Kidney (tissue), 14 donors: Measurements from ENCODE around the gene ANTXRL. TPM values are rescaled to one million over a fixed set of nuclear protein-coding genes. Genes with fewer than 3 reads are reported as not detected.

Experiments
- DNase-seq, 5 donors: peaks; one replicate each; pipeline ENCODE4 v3.0.0-alpha.2; 2013 to 2020
- FAIRE-seq: peaks from 2 replicates; lab custom pipeline; 2012; peaks lifted over from hg19 to GRCh38; lab: Jason Lieb, UNC
- H3K27ac ChIP-seq, 2 donors: one replicate each; pipeline ENCODE4 v1.7.0; 2013; ENCODE audit warnings: low read depth in 2 of 2, low read length in 2 of 2, inconsistent platforms in 1 of 2
- H3K27me3 ChIP-seq: one replicate; pipeline ENCODE4 v1.7.1; 2013; ENCODE audit warnings: low read length, inconsistent platforms; ENCODE audit not compliant: control insufficient read depth, insufficient read depth
- H3K36me3 ChIP-seq, 3 donors: one replicate each; pipeline versions ENCODE4 v1.7.0 to v1.7.1; 2013; ENCODE audit warnings: low read length in 3 of 3, control low read depth in 1 of 3, inconsistent platforms in 1 of 3; ENCODE audit not compliant: insufficient read depth in 3 of 3, control insufficient read depth in 2 of 3
- H3K4me1 ChIP-seq, 3 donors: one replicate each; pipeline versions ENCODE4 v1.7.0 to v1.7.1; 2013; ENCODE audit warnings: low read length in 3 of 3, inconsistent platforms in 1 of 3, low read depth in 1 of 3; ENCODE audit not compliant: control insufficient read depth in 2 of 3, insufficient read depth in 2 of 3
- H3K4me3 ChIP-seq, 3 donors: one replicate each; pipeline versions ENCODE4 v1.7.0 to v1.8.1; 2013; ENCODE audit warnings: low read length in 3 of 3, control low read depth in 1 of 3, inconsistent platforms in 1 of 3
- H3K9ac ChIP-seq, 3 donors: one replicate each; pipeline versions ENCODE4 v1.7.0 to v1.7.1; 2013; ENCODE audit warnings: low read length in 3 of 3, control low read depth in 1 of 3, inconsistent platforms in 1 of 3
- H3K9me3 ChIP-seq, 3 donors: one replicate each; pipeline versions ENCODE4 v1.7.0 to v1.7.1; 2013; ENCODE audit warnings: low read length in 3 of 3, control low read depth in 1 of 3, inconsistent platforms in 1 of 3; ENCODE audit not compliant: control insufficient read depth in 2 of 3, insufficient read depth in 1 of 3
- CTCF ChIP-seq: IDR thresholded peaks from 3 replicates; pipeline ENCODE4 v1.5.1; 2012; ENCODE audit warnings: mild to moderate bottlenecking, moderate library complexity, borderline replicate concordance; ENCODE audit not compliant: insufficient read depth; ENCODE audit errors: extremely low read depth
- intact Hi-C: fragments of 100-400 bp; cut with DNase I; formaldehyde crosslinking; loops from one replicate; pipeline ENCODE4 v1.11.1; 2022
- polyA plus RNA-seq: library from polyadenylated mRNA; stranded (reverse); fragments of 350-450 nt; fragmentation: Illumina TruSeq; extraction: RNeasy Lipid Tissue Mini Kit (QIAGEN cat#74804); gene quantifications from one replicate; pipeline ENCODE4 v1.2.3, GENCODE V29; 2014; ENCODE audit warnings: low read depth, low replicate concordance; ENCODE audit not compliant: insufficient read depth
- total RNA-seq: library from RNA; stranded (reverse); fragmentation: NEBNext Ultra II Directional; extraction: Animal tissue kit (Norgen Biotek cat#: 25700); gene quantifications from one replicate; pipeline ENCODE4 v1.2.1, GENCODE V29; 2021
- donor health status: control.
- donor health status: control.
- donor health status: control.
- donor health status: control.
- donor health status: control.
- donor health status: DM: yes; HTN: yes; CAD: no.
- donor health status: Normal renal cell carcinoma (clear cell type).

The ANTXRL gene
- total and polyA plus RNA-seq, 2 donors from 2014 or later, result 0.16 TPM; not detected in 1

- Histone ChIP-seq H3K27ac (no peak overlapping the region), H3K4me3 (no peak overlapping the region), H3K4me1 (peaks cover 0 to 3% (median 2%) of the 10 kb centered on the region in 3 donors), H3K9me3 (peaks cover 0 to 6% (median 0%) of the 10 kb centered on the region in 3 donors), H3K27me3 (peaks cover 3% of the 10 kb centered on the region), H3K36me3 (peaks cover 0 to 2% (median 0%) of the 10 kb centered on the region in 3 donors), H3K9ac (no peak overlapping the region)
- FAIRE-seq (no peak), DNase-seq (peak in 1 of 5 donors; percentile 17)
- intact Hi-C loops, result no loop called here
- TF ChIP-seq CTCF, result no peak
These were observed 1.9 kb downstream of the ANTXRL start for GRCh38 chr10:46288601-46289206.

GRCh38 chr10:46289209-46289810, 2.5 kb downstream of the ANTXRL start:
- DNase-seq (peak in 1 of 5 donors; percentile 20), FAIRE-seq (no peak)
- H3K4me3 ChIP-seq, result no peak overlapping the region
- peaks cover 2% of the 10 kb centered on the region for H3K27me3 ChIP-seq
- peaks cover 0 to 6% (median 0%) of the 10 kb centered on the region in 3 donors for H3K9me3 ChIP-seq
- no peak for TF ChIP-seq CTCF
- H3K9ac ChIP-seq, result no peak overlapping the region
- no peak overlapping the region for H3K27ac ChIP-seq
- intact Hi-C loops, result no loop called here
- H3K4me1 ChIP-seq, result peaks cover 0 to under 1% (median 0%) of the 10 kb centered on the region in 3 donors
- peaks cover 0 to 2% (median 0%) of the 10 kb centered on the region in 3 donors for H3K36me3 ChIP-seq

- no peak overlapping the region for H3K4me3 ChIP-seq
- FAIRE-seq (no peak), DNase-seq (peak in 1 of 5 donors; percentile 24)
- peaks cover 0 to 2% (median 0%) of the 10 kb centered on the region in 3 donors for H3K36me3 ChIP-seq
- H3K9ac ChIP-seq, result no peak overlapping the region
- H3K27me3 ChIP-seq, result peaks cover 2% of the 10 kb centered on the region
- peaks cover 0 to 6% (median 0%) of the 10 kb centered on the region in 3 donors for H3K9me3 ChIP-seq
- intact Hi-C loops, result no loop called here
- H3K4me1 ChIP-seq, result no peaks in the 10 kb centered on the region
- no peak overlapping the region for H3K27ac ChIP-seq
- TF ChIP-seq CTCF, result no peak
These were observed 3.5 kb downstream of the ANTXRL start for GRCh38 chr10:46290101-46290886.
